GM18858 (cell line): ENCODE data around the gene GCKR.

Source experiments
- ATAC-seq: cut with Tn5 transposase; IDR thresholded peaks from one replicate; pipeline ENCODE4 v1.9.1; 2021; ENCODE audit not compliant: unreplicated experiment

The GCKR gene, protein sequence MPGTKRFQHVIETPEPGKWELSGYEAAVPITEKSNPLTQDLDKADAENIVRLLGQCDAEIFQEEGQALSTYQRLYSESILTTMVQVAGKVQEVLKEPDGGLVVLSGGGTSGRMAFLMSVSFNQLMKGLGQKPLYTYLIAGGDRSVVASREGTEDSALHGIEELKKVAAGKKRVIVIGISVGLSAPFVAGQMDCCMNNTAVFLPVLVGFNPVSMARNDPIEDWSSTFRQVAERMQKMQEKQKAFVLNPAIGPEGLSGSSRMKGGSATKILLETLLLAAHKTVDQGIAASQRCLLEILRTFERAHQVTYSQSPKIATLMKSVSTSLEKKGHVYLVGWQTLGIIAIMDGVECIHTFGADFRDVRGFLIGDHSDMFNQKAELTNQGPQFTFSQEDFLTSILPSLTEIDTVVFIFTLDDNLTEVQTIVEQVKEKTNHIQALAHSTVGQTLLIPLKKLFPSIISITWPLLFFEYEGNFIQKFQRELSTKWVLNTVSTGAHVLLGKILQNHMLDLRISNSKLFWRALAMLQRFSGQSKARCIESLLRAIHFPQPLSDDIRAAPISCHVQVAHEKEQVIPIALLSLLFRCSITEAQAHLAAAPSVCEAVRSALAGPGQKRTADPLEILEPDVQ

DNA sequence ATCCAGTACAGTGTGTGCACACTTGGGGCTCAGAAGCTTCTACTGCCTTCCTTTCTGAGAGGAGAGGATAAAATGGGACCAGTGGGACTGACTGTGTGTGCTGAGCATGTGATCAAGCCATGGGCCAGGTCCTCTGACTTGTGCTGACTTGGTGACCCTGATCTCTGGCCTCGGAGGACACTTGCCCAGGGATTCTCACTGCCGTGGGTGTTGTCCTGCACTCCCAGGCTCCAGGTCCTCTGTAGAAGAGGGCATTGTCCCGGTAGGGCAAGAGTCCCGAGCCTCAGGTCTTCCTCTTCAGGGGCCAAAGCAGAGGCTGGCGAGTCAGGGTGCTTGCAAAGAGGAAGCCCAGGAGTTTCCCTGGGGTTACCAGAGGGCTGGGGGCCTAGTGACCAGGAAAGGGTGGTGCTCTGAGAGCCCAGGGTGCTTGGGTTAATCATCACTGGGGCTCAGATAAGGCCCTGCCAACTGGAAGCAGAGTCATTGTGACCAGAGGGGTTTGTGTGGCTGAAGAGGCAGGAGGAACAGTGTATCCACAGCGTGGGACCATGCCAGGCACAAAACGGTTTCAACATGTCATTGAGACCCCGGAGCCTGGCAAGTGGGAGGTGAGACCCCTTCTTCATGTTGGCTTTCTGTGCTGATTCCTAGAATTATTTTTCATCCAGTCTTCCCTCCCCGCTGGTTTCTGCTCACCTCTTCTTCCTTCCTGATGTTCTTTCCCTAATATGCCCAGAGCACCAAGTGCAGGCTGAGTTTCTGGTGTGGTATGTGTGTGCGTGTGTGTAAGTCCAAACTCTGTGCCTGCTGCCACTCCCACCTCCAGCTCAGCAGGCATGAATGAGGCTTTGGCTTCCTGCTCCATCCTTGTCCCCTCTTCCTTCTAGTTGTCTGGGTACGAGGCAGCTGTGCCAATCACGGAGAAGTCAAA is at the start of gene GCKR:
Gene GCKR (plus strand): TSS at position 483 of the 931 bp plus-strand sequence. CDS start 66 bp downstream, at position 549.
- ATAC-seq = no peak

DNA sequence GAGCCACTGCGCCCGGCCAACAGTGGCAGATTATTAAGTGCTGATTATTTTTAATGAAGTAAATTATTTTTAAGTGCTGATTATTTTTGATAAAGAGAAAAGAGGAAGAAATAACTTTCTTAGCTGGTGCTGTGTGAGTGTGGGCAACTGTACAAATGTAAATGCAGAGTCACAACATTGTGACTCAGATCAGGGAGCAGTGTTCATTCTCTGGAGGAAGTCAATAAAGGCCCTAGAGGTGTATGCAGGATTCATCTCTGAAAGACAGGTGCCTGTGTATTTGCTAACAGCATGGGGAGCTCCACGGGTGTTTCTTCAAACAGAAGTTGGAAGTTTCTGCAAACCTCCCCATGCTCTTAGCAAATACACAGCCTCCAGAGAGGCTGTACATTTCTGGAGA is 48.3 kb upstream of the GCKR start:
- no peak for ATAC-seq

GRCh38 chr2:27451095-27451494 is 45.5 kb upstream of the GCKR start:
- ATAC-seq = no peak

DNA sequence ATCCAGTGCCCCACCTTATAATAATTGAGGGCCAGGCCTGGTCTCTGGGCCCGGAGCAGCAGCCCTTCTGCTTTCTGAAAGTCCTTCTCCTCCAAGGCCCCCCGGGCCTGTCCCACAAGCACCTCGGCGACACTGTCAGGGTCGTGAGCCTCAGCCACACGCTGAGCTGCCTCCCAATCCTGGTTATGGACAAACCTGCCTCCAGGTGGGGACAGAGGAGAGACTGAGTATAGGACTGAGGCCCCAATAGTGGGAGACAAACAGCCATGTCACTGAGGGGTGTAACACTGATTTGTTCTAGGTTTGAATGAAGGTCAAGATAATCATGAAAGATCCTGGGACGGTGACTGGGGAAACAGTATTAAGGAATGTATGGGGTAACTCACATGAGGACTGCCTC is 42.7 kb upstream of the GCKR start:
- no peak for ATAC-seq

DNA sequence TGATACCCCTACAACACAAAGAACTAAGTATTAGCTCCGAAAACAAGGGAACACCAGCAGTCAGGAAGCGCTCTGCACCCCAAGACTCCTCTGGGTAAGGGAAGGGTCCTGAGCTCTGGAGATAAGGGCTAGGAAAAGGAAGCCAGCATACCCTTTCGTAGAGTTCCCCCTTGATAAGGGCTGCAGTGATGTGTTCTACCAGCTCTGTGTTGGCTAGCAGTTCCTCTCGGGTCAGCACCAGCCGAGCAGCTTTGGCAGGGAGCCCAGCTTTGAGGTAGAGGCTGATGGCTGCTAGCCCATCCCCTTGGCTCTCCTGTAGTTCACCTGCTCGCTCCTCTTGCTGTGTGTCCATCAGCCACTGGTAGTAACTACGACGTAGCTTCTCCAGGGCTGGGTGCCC is 35.5 kb upstream of the GCKR start:
- no peak for ATAC-seq

GRCh38 chr2:27464443-27464842 is 32.2 kb upstream of the GCKR start:
- no peak for ATAC-seq

- no peak for ATAC-seq
These were observed 24.7 kb upstream of the GCKR start for GRCh38 chr2:27471961-27472360.

GRCh38 chr2:27485496-27485895 is 11.1 kb upstream of the GCKR start:
- no peak for ATAC-seq

DNA sequence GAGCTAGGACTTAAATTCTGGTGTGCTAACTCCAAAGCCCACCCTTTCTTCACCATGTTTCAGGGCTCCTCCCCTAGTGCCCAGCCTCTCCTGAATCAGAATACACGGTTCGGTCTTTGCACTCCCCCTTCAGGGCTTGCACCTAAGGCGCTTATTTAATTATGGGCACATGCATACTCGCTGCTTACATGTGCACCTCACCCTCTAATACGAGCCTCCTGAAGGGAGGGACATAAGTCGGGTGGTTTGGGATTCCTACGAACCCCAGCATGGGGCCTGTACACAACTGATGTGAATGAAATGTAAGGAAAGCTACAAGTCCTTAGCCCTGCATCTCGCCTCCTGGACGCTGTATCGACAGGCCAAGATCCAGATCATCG is 7.5 kb upstream of the GCKR start:
- ATAC-seq = no peak

DNA sequence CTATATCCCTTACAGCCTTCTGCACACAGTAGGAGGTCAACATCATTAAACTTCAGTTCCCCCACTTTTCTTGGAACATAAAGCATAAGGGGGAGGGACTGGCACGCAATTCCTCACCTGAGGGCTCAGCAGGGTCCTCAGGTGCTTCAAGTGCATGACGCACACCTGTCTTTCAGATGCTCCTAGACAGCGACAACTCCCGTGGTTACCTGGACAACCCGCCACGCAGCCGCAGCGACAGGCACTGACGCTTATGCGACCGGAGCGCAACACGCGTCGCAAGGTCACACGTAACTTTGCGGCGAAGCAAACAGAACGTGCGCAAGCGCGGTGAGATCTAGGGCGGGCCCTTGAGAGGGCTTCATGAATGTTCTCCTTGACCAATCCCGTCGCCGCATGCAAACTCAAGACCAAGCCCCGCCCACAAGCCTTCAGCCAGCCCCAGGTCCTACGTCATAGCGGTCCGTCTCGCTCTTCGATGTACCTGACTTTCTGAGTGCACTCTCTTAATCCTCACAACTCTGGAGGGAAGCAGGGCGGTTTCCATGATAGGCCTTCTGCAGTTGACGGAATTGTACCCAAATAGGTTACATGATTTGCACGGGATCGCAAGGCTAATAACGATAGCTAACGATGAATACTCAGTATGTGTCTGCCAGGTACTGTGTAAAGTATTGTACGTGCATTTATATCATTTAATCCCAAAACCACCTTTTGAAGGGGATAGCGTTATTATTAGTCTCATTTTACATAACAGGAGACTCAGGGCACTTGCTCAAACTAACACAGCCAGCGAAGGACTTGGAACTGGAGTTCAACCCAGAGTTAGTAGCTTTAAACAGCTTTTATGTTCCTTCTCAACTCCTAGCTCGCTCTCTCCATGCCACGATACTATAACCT is 6.9 kb upstream of the GCKR start, which contains the start of gene IFT172:
Gene IFT172 (minus strand): TSS at position 246 of the 900 bp plus-strand sequence. CDS start 90 bp downstream, at position 156.
- peak; percentile 90 for ATAC-seq

- ATAC-seq = no peak
These were observed 4.1 kb upstream of the GCKR start for GRCh38 chr2:27492557-27492956.

DNA sequence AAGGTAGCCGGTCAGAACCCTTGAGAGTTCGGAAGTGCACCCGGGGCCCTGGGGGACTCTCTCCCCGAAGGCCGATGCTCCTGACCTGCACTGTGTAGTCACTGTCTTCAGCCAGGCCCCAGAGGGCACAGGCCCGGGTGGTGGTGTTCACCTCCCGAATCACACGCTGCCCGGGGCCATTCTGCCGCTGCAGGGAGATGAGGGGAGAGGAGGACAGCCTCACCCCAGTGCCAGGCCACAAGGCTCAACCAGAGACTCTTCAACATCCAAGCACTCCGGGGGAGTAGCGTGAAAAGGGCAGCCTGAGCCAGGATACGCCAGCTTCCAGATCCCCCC is 2.7 kb upstream of the GCKR start:
- ATAC-seq = no peak

GRCh38 chr2:27494284-27494943 is 2.2 kb upstream of the GCKR start:
- no peak for ATAC-seq

GRCh38 chr2:27494944-27495554 is 1.6 kb upstream of the GCKR start, which contains the start of gene FNDC4:
Gene FNDC4, minus strand, starts transcription at chr2:27495200. Its CDS starts 521 bp downstream, at chr2:27494679.
- no peak for ATAC-seq

DNA sequence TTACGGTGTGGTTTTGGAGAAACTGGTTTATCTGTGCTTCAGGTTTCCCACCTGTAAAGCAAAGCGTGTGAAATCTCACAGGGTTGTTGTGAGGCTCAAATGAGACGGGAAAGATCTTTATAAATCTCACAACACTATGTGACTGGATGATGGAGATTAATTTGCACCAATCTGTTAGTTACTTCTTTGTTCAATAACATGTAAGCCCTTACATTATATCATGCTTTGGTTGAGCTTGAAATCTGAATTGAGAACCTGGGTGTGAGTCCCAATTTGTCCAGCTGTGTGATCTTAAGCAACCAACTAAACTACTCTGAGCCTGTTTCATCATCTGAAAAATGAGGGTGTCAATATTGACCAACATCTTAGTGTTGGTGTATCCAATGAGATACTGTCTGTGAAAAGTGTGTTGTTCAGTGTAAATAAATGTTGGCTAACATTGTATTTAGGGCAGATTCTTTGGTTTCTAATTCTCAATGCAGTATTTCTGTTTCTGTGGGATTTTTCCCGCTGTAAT is 741 bp upstream of the GCKR start:
- ATAC-seq = no peak

- ATAC-seq = no peak
These were observed 619 bp downstream of the GCKR start for GRCh38 chr2:27497288-27497627.

DNA sequence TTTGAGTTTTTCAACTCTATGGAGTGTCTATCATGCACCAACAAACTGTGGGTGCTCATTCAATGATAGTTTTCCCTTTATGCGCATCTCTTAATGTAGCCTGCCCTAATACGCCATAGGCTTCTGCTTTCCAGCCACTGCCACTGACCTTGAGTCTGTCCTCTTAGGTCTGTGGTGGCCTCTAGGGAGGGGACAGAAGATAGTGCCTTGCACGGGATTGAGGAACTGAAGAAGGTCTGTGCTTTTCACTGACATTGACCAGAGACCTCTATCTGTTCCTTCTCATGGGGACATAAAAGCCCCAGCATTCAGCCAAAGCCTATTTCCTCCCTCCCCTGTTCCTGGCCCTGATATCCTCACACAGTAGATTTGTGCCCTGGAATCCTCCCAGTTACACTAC is 2.3 kb downstream of the GCKR start:
- ATAC-seq = no peak

DNA sequence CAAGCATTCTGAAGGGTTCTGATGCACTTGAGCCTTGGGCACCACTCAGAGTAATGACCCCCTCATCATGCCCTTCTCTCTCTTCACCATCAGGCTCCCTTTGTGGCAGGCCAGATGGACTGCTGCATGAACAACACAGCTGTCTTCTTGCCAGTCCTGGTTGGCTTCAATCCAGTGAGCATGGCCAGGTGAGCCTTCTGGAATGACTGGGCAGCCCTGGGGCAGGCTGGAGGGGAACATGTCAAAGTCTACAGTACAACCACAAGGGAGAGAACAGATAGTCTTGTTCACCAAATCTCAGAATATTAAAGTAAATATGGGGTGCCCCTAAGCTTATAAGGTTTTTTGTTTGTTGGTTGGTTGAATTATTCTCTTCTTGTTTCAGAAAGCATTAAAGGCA is 4.4 kb downstream of the GCKR start:
- ATAC-seq = no peak

- ATAC-seq = no peak
These were observed 5.5 kb downstream of the GCKR start for GRCh38 chr2:27502142-27502541.
